Uterus (tissue), 2 donors: ENCODE data around the gene RNU6-1.

Experiments used
- POLR2A ChIP-seq, 2 donors: fragments of 450-650 bp; IDR thresholded peaks; one replicate each; pipeline ENCODE4 v1.6.1; 2016; ENCODE audit warnings: antibody characterized with exemption in 2 of 2, mild to moderate bottlenecking in 1 of 2, moderate library complexity in 1 of 2
- TF ChIP-seq, protein P1 (sequence below), 4 experiments: fragments of 200-600 bp in 2 of 4; fragments of 450-650 bp in 2 of 4; sonication (generic) in 2 of 4; IDR thresholded peaks; one replicate each; pipeline ENCODE4 v1.5.1; 2016 to 2019; ENCODE audit warnings: antibody characterized with exemption in 4 of 4, mild to moderate bottlenecking in 2 of 4, moderate library complexity in 1 of 4

DNA sequence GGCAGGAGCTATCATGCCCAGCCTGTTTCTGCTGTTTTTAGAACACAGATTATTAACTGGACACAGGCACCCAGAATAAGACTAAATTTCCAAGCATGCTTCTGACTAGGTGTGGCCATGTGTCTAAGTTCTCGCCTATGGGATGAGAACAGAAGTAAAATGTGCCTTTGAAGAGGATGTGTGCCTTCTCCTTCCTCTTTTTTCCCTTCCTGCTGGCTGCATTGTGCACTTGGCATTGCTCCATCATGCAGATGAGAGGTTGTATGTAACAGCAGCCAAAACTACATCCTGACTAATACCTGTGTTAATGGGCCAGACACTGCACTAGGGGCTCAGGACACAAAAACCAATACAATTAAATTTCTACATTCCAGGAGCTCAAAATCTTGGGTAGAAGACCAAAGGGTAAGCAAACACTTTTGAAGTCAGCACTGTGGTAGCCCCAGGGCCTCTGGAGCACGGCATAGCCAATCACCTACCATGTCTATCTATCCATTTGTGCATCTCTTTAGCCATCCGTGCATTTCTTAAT is 40.9 kb upstream of the RNU6-1 start:
- TF ChIP-seq, protein P1, sequence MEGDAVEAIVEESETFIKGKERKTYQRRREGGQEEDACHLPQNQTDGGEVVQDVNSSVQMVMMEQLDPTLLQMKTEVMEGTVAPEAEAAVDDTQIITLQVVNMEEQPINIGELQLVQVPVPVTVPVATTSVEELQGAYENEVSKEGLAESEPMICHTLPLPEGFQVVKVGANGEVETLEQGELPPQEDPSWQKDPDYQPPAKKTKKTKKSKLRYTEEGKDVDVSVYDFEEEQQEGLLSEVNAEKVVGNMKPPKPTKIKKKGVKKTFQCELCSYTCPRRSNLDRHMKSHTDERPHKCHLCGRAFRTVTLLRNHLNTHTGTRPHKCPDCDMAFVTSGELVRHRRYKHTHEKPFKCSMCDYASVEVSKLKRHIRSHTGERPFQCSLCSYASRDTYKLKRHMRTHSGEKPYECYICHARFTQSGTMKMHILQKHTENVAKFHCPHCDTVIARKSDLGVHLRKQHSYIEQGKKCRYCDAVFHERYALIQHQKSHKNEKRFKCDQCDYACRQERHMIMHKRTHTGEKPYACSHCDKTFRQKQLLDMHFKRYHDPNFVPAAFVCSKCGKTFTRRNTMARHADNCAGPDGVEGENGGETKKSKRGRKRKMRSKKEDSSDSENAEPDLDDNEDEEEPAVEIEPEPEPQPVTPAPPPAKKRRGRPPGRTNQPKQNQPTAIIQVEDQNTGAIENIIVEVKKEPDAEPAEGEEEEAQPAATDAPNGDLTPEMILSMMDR (IDR thresholded peaks at IDR 0.05), result no peak
- no peak for TF ChIP-seq POLR2A (IDR thresholded peaks at IDR 0.05)
